Measurements from ENCODE around the gene IL34.
A peak's percentile ranks its signal among the peaks of the same experiment; 100 is the strongest.
"Not testable (repeated sequence)": the region's sequence is repeated elsewhere in the genome, so short reads cannot be mapped to it uniquely, and the experiment has no call there.

Gene IL34

DNA sequence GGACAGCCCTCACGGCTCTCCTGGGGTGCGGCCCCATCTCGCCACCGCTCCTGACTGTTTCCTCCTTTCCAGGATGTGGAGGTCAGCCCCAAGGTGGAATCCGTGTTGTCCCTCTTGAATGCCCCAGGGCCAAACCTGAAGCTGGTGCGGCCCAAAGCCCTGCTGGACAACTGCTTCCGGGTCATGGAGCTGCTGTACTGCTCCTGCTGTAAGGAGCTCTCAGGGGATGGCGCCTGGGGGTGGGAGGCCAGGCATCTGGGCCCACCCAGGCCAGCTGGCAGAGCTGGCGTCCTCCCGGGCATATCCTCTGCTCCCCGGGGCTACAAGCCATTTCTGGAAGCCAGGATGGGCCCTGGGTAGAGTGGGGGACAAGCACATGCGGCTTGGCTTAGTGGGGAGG, 13.2 kb downstream of the IL34 start:
- DNase-seq = no peak

DNA sequence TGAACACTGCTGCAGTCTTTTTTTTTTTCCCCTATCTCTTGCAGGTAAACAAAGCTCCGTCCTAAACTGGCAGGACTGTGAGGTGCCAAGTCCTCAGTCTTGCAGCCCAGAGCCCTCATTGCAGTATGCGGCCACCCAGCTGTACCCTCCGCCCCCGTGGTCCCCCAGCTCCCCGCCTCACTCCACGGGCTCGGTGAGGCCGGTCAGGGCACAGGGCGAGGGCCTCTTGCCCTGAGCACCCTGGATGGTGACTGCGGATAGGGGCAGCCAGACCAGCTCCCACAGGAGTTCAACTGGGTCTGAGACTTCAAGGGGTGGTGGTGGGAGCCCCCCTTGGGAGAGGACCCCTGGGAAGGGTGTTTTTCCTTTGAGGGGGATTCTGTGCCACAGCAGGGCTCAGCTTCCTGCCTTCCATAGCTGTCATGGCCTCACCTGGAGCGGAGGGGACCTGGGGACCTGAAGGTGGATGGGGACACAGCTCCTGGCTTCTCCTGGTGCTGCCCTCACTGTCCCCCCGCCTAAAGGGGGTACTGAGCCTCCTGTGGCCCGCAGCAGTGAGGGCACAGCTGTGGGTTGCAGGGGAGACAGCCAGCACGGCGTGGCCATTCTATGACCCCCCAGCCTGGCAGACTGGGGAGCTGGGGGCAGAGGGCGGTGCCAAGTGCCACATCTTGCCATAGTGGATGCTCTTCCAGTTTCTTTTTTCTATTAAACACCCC, 13.8 kb downstream of the IL34 start:
- no peak for DNase-seq

DNA sequence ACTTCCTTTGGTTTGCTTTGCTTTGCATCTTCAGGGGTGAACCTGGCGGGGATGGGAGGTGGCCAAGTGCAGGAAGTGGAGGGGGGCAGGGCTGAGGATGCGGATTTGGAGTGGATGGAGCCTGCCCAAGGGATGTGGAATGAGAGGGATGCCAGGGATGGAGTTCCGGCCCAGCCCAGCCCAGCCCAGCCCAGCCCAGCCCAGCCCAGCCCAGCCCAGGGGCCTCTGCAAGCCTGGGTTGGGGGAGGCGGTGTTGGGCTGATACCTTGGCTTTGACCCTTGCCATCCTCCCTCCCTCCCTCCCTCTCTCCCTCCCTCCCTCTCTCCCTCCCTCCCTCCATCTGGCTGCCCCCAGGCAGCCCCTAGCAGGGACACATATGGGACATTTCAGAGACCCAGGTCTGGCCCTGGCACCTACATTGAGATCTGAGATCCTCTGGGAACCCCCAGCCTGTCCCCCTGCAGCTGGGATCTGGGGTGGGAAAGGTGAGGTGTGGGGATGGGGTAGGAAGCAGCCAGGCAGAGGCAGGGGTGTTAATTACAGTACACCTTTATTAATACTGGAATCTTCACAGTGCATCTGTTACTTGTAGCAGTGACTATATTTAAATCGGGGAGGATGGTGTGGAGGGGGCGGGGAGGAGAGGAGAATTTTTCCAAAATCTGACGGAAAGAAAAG, 14.5 kb downstream of the IL34 start:
- DNase-seq = no peak

DNA sequence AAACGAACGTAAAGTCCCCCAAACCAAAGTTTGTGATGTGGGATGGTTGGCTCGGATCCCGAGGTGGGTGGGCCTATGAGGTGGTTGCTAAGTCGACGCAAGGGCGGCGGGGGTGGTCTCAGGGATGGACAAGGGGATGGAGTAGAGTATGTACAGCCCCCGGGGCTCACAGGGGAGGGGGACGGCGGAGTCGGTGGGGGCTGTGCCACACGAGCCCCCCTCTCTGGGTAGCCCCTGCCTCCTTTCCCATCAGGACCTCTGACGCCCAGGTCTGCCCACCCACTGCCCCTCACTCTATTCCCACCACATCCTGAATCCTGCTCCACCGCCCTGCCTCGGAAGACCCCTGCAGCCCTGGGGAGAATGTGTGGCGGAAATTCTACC, 15.2 kb downstream of the IL34 start:
- DNase-seq = no peak

DNA sequence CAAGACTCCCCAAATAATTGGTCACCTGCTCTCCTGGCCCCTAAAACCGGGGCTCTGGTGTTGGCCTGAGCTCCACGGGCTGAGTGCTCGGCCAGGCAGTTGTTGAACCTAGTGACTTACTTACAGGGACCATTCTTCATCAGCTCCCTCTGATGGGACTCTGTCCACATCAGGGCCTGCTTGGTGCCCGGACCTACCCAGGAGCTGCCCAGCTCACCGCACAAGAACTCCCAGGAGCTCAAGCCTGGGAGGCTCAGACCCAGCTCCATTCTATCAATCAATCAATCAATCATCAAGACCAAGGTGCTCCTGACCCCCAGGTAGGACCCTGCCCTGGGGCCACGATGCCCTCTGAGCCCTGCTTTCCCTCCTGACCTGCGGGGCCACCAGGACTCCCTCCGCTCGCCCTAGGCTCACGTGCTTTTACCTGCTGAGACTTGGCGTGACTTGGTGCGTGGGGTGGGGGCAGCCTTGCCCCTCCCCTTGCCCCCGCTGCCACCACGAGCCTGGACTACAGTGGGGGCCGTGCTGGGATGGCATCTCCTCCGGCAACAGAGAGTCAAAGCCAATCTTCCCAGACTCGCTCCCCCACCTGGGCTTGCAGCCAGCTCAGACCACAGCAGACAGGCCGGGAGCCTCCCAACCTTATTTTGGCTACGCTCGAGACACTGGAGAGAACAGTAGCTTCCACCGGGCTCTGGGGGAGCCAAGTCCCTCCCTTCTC, 15.7 kb downstream of the IL34 start:
- peak; percentile 80 for DNase-seq

DNA sequence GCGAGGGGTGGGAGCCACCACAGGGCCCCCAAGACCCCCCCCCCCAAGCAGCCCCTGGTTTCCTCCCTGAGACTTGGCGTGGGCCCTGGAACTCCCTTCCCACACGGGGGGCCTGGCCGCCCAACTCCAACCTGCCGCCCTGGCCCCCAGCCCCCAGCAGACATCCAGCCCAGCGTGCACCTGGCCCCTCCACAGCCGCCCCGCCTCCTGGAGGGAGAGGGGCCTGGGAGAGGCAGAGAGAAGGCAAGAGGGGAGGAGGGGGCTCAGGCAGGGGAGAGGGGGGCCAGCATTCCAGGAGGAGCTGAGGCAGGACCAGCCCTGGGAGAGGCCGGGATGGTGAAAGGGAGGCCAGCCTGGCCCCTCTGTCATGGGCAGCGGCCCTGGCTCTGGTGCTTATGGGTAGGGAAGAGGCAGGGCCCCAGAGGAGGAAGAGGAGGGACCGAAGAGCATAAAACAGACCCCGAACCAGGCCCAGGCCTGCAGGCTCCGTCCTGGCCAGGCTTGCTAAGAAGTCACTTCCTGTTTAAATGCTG, 16.7 kb downstream of the IL34 start:
- no peak for DNase-seq

DNA sequence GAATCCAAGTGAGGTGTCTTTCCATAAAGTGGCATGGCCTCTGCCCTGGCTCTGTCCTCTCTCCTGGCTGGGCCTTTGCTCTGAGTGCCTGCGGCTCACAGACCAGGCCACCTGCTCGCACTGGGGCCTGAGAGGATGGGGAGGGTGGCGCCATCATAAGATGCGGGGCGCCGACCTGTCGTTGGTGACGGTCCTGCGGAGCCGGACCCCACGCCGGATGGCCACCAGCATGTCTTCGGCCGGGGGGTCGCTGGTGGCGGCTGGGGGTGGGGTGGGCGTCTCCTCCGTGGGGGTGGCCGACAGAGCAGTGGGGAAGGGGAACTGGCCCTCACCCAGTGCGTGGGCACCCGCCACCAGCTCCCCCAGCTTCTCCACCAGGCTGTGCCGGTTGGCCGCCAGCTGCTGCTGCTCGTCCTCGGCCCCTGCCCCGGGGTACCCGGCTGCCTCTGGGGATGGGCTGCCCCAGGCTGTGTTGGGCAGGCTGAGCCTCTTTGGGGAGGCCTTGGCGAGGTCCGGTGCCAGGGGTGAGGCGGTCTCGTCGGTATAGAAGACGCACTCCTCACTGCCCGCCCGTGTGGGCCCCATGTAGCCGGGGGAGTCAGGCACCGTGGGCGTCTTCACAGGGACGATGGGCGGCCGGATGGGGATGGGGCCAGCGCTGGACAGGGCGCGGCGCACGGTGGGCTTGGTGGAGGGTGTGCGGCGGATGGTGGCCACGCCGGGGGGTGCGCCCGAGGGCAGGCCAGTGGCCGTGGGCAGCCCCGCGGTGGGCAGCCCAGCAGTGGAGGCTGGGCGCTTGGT, 17.4 kb downstream of the IL34 start:
- DNase-seq = no peak

DNA sequence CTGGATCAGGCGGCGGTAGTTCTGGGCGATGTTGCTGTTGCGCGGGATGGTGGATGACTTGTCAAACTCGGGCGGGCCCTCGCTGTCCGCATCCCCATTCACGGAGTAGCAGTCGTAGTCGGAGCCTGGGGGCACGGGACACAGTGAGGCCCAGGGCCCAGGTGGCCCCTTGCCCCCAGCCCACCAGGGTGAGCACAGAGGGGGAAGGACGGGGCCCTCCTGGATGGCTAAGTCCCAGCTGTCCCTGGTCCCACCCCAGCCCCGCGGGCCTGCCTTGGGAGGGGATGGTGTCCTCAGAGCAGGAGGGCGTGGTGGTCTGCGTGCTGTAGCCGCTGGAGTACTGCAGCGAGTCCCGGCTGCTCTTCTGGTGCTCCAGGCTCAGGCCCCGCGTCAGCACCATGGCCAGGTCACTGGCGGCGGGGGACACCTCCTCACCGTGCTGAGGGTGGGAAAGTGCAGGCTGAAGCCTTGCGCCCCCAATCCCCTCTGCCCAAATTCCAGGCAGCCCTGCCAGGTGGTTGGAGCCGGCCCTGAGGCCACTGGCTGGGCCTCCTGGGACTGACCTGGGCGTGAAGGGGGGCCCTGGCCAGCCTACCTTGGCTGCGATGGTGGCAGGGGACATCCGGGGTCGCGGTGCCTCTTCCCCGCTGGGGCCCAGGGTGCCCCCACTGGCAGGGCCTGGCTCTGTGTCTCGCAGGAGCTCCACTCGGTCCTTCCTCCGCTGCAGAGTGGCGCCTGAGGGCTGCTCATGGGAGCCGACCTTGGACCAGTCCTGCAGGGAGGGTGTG, 18.2 kb downstream of the IL34 start:
- DNase-seq = no peak

DNA sequence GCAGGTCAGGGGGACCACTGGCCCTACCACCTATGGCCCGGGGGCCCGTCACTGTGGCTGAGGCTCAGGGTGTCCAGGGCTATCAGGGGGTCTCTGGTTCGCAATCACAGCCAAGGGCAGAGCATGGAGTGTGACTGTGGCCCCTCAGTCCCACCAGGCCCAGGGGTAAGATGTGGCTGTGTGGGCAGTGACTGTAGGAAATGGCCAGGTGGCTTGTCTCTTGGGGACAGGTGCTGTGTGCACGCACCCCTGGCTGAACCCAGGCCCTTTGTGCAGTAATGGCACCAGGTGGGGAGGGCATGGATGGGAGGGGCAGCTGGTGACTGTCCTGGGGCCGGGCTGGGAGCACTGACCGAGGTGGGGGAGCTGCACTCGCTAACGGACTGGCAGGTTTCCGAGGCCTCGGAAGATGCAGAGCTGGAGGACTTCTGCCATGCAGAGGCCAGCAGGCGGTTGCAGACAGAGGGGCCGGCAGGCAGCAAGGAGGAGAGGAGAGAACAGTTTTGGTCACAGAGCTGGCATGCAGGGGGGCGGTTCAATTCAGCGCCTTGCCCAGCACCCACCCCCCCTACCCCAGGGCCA, 18.8 kb downstream of the IL34 start:
- no peak for DNase-seq

DNA sequence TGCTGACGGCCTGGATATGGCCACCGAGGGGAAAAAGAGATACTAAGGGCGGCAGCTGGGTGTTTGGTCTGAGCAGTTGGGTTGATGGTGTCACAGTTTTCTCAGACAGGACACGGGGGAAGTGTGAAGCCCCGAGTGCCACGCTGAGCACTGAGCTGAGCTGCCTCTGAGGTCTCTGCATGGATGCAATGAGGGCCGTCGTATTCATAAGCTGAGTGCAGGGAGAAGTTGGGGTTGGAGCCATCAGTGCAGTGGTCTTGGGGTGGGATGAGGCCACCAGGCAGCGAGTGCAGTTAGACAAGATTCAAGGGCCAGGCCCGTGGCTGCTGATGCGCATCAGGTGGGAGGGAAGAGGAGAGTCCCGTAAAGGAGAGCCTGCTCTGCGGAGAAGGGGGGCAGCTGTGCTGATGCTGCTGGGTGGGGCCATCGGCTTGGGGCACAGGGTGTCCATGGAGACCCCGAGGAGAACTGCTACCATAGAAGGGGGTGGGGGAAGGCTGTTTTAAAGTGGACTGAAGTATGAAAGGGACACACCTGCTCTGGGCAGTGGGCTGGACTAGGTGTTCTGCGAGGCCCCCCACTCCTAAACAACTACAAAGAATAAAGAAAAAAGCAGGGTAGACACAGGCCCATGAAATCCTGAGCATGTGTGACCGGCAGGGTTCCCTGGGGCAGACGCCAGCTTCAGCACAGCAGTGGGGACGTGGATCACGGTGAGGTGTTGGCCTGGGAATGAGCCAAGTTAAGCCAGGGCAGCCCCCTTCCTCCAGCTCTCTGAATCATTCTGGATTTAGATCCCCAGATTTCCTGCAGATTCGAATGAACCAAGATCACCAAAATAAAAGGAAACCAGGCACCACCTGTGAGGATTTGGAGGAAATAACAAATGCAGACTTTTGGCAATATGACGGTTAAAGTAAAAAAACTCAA, 19.7 kb downstream of the IL34 start:
- DNase-seq = no peak

DNA sequence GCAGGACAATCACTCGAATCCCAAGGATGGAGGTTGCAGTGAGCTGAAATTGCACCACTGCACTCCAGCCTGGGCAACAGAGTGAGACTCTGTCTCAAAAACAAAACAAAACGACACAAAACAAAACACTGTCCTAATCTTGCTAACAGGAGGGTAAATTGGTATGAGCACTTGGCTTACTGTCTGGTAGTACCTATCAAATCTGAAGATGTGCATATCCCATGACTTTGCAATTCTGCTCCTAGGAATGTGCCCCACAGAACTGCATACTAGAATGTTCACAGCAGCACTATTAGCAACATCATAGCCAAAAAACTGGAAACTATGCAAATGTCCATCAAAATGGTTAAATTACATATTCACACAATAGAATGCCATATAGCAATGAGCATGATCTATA, 23.8 kb downstream of the IL34 start:
- DNase-seq = no peak

DNA sequence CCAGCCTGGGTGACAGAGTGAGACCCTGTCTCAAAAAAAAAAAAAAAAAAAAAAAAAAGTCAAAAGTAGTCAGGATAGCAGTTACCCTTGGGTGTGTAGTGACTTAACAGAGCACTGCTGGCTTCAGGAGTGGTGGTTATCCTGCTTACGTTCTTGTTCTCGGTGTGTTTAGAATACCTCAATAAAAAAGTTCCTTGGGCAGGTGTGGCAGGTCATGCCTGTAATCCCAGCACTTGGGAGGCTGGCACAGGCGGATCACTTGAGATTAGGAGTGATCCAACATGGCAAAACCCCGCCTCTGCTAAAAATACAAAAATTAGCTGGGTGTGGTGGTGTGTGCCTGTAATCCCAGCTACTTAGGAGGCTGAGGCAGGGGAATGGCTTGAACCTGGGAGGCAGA, 24.6 kb downstream of the IL34 start:
- not testable (repeated sequence) for DNase-seq

DNA sequence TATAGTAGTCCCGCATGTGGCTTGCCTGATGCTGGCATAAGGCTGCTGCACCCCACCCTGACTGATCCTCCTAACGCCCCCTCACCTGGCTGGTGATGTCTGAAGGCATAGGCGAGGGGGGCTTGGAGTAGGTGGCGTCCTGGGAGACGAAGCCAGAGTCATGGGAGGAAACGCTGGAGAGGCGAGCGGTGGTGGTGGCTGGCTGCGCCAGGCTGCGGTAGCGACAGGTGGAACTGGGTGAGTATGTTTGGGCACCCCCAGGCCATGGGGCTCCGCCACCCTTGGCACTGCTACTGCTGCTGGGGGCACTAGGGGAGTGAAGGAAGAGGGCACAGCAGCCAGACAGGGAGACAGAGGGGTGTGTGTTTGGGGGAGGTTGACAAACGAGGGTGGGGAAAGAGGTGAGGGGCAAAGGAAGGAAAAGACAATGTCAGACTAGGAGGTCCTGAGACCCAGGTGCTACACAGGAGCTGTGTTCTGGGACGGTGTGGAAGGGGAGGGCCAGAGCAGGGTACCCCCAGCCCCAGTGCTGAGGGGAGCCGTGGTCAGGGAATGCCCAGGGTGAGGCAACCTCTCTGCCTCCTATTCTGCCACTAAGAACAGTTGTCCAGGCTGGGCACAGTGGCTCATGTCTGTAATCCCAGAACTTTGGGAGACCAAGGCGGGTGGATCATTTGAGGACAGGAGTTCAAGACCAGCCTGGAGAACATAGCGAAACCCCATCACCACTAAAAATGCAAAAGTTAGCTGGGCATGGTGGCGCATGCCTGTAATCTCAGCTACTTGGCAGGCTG, 28.1 kb downstream of the IL34 start:
- peak; percentile 11 for DNase-seq

DNA sequence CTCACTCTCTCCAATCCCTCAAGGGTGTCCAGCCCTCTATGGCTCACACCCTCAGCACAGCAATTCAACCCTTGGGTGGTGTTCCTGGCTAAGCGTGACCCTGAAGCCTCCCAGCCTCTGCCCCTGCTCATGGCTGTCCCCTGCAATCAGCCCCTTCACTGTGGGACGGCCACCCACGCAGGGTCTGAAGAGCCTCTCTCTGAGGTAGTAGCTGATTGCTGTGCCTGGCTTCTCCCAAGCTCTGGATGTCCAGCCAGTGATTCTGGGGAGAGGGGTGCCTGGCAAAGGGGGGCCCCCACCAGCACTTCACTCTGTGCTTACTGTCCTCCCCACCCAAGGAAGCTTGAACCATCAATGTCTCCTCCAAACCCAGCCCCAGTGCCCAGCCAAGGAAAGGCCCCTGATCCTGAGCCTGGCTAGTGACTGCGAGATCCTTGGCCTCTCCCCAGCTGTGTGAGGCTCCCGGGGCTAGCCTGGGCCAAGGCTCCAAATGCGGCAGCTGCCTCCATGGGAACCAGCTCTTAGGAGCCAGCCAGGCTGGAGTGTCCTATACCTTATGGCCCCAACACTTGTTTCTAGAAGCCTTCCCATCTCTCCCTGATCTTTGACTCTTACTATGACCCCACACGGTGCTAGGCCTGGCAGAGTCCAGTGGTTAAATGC, 29.6 kb downstream of the IL34 start:
- peak; percentile 22 for DNase-seq

DNA sequence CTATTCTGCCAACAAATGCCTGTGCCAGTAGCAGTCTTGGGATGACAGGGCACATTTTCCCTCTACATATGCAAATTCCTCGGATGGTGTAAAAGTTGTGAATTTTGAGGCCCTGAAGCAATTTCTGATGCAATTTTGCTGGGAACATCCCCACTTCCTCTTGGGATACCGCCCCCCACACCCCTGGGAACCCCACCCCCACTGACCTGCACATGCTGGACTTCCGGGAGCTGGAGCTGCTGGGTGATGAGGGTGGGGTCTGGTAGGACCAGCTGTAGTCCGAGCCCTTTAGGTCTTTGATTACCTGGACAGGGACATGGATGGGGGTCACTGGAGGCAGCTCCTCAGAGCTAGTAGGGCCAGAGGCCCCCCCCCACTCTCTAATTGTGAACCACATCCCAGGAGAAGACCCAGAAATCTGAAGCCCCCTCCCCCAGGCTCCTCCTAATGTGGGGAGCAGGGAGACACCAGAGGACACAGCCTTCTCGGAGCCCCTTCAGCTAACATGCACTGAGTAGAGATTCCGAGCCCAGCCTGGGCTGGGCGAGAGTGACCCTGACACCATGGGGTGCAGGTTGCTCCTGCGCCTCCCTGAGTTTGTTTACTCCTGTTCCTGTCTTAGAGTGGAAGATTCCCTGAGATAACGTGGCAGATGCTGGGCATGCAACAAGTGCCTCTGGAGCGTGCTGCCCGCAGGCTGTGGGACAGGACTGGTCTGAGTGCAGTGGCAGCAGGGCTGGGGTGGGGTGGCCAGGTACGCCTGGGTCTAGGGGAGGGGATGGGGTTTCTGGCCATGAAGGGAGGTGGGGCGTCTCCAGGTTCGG, 30.5 kb downstream of the IL34 start:
- peak; percentile 22 for DNase-seq

DNA sequence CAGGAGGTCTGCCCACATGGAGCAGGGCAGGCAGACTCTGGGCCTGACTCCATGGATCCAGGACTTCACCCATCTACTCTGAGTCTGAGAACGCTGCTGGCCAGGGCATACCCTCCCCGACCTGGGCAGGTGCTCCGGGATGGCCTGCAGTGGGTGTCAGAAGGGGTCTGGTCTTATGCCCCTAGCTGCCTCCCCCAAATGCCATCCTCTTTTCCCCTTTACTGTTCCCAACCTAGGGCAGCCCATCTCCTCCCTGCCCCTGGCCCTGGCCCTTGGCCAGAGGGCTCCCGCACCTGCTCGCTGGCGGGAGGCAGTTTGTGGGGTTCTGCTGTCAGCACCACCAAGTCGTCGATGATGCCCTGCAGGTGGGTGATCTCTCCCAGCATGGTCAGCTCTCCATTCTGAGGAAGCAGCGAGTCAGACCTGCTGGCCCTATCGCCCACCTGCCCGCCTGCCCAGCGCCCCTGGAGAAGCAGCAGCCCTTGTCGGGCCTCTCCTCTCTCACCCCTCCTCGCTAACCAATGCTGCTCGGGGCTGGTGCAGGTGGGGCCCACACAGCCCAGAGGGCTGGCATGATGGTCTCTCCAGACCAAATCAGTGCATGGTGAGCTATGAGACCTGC, 31.3 kb downstream of the IL34 start:
- no peak for DNase-seq

DNA sequence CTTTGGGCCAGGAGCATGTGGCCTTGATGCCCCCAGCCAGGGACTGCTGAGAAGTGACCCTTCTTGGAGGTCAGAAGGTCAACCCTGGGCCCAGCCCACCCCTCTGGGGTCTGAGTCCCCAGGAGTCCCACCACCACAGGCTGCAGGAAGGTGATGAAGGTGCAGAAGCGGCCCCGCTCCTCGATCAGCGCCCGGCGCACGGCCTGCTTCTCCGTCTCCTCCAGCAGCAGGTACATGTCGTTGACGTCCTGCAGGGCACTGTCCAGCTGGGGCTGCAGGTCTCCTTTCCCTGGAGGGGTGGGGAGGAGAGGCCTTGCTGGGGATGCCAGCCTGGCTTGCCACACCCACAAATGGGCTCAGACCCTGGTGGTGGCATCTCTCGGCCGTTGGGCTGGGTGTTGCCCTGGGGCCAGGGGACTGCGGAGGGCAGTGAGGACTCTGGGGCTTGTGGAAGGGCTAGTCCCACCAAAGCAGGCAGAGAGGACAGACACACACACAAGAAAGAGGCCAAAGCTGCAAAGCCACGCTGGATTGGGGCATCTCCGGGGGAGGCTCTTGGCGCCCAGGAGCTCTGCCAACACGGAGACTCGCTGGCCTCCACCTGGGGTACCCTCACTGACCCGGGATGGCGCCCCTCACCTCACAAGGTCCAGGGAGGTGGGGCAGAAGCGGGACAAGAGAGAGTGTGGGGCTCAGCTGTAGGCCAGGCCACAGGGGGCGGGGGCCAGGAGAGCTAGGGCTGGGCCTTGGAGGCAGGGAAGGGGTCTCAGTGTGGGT, 31.9 kb downstream of the IL34 start:
- DNase-seq = peak; percentile 20

Measured in right hindlimb (tissue), 1 donor.